ENCODE results near the gene SRSF5. TPM values are rescaled to one million over a fixed set of nuclear protein-coding genes. Genes with fewer than 3 reads are reported as not detected.
A peak's percentile ranks its signal among the peaks of the same experiment; 100 is the strongest.
"Not testable (repeated sequence)": the region's sequence is repeated elsewhere in the genome, so short reads cannot be mapped to it uniquely, and the experiment has no call there.

The SRSF5 gene
- 100 to 1,000 TPM; 289 to 303 TPM for total RNA-seq

DNA sequence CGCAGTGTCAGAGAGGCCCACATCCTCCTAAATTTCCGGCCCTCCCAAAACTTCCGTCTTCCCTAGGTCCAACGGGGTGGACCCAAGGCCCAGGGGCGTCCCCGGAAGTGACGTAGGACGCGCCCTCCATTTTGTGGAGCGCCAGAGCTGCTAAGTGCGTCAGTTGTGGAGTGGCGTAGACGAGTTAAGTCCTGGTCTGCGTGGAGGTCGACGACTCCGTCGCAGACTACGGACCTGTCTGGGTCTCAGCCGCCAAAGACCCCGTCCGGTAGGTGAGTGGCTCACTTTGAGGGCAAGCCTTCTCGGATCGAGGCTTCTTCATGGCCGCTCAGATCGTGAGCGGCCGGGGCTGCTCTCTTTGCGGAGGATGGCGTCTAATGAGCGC is at the start of gene SRSF5:
Gene SRSF5, plus strand, starts transcription at position 159 of the 385 bp plus-strand sequence. CDS start 1,015 bp downstream, outside the sequence.
- POLR2A ChIA-PET = interaction anchor here (0.7 to 3.0 kb wide), 8 partner anchors 10 to 875 kb away, joined by 3 to 22 read pairs (median 4); partner anchors contain the start of genes SUSD6 and TTC9
- H3K4me1 Mint-ChIP-seq (ENCODE audit: low read depth) = peaks cover 73% of the 10 kb centered on the region
- peak within 1 kb of the TSS; percentile 99 for H3K27ac Mint-ChIP-seq
- H3K9me3 Mint-ChIP-seq = peaks cover 7% of the 10 kb centered on the region
- intact Hi-C loops (cut with micrococcal nuclease) = loop anchor here (1.0 to 10.0 kb wide), 9 partner anchors 12 to 1138 kb away; partner anchors contain the start of genes ERH, MED6, PCNX1 and SLC39A9
- DNase-seq = peak; percentile 96
- peaks cover 50% of the 10 kb centered on the region for H3K36me3 Mint-ChIP-seq
- CTCF ChIA-PET = interaction anchor here (1.0 kb wide), 2 partner anchors 40 to 154 kb away, joined by 3 read pairs; no protein-coding TSS in a partner anchor
- H3K27me3 Mint-ChIP-seq = no peaks in the 10 kb centered on the region
- H3K4me3 Mint-ChIP-seq = peak within 1 kb of the TSS; percentile 99

DNA sequence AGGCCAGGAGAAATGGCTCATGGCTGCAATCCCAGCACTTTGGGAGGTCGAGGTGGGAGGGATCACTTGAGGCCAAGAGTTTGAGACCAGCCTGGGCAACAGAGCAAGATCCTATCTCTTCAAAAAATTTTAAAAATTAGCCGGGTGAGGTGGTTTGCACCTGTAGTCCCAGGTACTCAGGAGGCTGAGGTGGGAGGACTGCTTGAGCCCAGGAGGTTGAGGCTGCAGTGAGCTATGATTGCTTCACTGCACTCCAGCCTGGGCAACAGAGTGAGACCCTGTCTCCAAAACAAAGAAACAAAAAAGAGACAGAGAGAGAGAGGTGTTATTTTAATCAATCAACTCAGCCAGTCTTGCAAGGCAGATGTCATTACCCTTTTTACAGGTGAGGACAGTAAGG is 48.3 kb upstream of the SRSF5 start:
- H3K27ac Mint-ChIP-seq = peak overlapping the region; percentile 16
- not testable (repeated sequence) for DNase-seq, H3K27me3 Mint-ChIP-seq, H3K9me3 Mint-ChIP-seq, H3K4me3 Mint-ChIP-seq
- H3K4me1 Mint-ChIP-seq (ENCODE audit: low read depth) = peaks cover 27% of the 10 kb centered on the region
- intact Hi-C loops (cut with micrococcal nuclease) = loop anchor here (5.0 kb wide), 1 partner anchor 49 kb away; the partner anchor contains the start of gene SRSF5
- POLR2A ChIA-PET = interaction anchor here (0.6 to 1.3 kb wide), 3 partner anchors 32 to 108 kb away, joined by 3 to 5 read pairs (median 3); partner anchors contain the start of gene SUSD6
- peaks cover 19% of the 10 kb centered on the region for H3K36me3 Mint-ChIP-seq
- CTCF ChIA-PET = interaction anchor here (0.6 to 1.3 kb wide), 4 partner anchors 9 to 134 kb away, joined by 3 to 4 read pairs (median 3); no protein-coding TSS in a partner anchor

DNA sequence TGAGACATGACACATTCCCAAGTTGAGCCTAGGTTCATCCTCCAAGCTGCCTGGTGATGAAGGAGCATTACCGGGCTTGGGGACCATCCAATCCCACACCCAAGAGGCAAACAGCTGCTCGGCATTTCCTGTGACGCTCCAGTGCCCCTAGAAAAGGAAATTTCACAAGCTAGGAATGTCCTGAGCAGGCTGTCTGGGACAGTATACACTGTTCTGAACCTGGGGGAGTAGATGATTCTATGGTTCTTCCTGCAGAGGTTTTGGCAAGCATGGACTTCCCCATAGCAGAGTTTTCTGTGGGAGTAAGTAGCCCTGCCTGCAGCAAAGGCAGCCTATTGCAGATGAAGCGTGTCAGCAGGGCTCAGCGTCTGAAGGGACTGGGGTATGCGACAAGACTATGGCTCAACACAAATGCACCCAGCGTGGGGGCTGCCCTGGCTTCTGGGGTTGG is 47.4 kb upstream of the SRSF5 start:
- no peaks in the 10 kb centered on the region for H3K9me3 Mint-ChIP-seq
- intact Hi-C loops (cut with micrococcal nuclease) = loop anchor here (5.0 kb wide), 1 partner anchor 48 kb away; the partner anchor contains the start of gene SRSF5
- no peak for DNase-seq
- ChIA-PET CTCF (interaction anchor here (0.7 to 1.2 kb wide), 2 partner anchors 113 to 135 kb away, joined by 3 read pairs; no protein-coding TSS in a partner anchor), POLR2A (no interaction called here)
- H3K27me3 Mint-ChIP-seq = no peaks in the 10 kb centered on the region
- no peak overlapping the region for H3K4me3 Mint-ChIP-seq
- H3K36me3 Mint-ChIP-seq = peaks cover 13% of the 10 kb centered on the region
- H3K4me1 Mint-ChIP-seq (ENCODE audit: low read depth) = peaks cover 21% of the 10 kb centered on the region
- H3K27ac Mint-ChIP-seq = no peak overlapping the region

DNA sequence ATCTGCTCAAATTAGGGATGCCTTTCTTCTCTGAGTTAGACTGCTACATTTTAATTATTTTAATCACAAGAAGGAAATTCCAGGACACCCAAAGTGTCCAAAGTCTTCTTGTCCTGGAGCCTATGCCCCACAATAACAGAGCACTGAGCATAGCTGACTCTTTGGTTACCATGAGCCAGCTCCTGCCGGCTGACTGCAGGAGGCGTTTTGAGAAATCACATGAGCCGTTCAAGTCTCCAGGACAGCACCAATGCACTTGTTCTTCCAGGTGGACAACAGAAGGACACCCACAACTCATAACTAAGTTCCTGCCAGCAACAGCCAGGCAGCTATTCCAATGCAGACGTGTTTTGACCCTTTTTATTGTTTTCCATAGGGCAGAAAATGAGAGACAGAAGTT is 46.0 kb upstream of the SRSF5 start:
- ChIA-PET CTCF (interaction anchor here (1.5 kb wide), 1 partner anchor 117 kb away, joined by 5 read pairs; no protein-coding TSS in a partner anchor), POLR2A (no interaction called here)
- Mint-ChIP-seq H3K27me3 (no peaks in the 10 kb centered on the region), H3K27ac (no peak overlapping the region), H3K4me1 (ENCODE audit: low read depth) (peaks cover 14% of the 10 kb centered on the region), H3K36me3 (peaks cover 6% of the 10 kb centered on the region), H3K4me3 (no peak overlapping the region), H3K9me3 (no peaks in the 10 kb centered on the region)
- no peak for DNase-seq
- intact Hi-C loops (cut with micrococcal nuclease) = no loop called here

DNA sequence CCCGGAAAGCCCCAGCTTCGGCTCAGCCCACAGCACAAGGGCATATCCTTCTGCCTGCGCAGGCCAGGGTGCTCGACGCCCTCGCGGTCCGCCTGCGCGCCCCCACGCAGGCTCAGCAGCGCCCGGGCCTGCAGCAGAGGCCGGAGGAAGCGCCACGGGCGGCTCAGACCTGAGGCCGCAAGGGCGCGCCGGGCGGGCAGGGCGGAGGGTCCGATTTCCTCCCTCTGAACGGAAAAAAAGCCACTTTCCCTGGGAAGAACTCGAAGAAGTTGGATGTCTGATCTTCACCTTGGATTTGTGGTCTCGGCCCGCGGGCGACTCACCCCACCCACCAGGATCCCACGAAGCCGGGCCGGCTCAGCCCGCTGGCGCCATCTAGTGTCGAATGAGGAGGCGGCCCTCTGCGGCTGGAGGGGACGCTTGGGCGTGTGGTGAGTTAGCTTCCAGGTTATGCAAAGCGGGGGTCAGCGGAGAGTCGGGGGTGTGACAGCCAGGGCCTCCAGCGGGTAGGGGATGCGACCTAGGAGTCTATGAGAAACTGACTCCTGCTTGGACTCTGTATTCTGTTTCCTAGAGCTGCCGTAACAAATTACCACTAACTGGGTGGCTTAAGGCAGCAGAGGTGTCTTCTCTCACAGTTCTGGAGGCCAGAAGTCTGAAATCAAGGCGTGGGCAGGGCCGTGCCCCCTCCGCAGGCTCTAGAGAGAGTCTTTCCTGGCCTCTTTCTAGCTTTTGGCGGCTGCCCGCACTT is 40.0 kb upstream of the SRSF5 start:
- DNase-seq = peak; percentile 88
- Mint-ChIP-seq H3K27ac (no peak overlapping the region), H3K4me3 (peak overlapping the region; percentile 60), H3K9me3 (no peaks in the 10 kb centered on the region), H3K27me3 (no peaks in the 10 kb centered on the region), H3K36me3 (no peaks in the 10 kb centered on the region), H3K4me1 (ENCODE audit: low read depth) (peaks cover 15% of the 10 kb centered on the region)
- CTCF ChIA-PET = interaction anchor here (0.6 to 7.8 kb wide), 41 partner anchors 9 to 178 kb away, joined by 3 to 97 read pairs (median 4); partner anchors contain the start of genes CCDC177, SRSF5 and SUSD6
- POLR2A ChIA-PET = no interaction called here
- intact Hi-C loops (cut with micrococcal nuclease) = loop anchor here (1.0 kb wide), 2 partner anchors 124 to 142 kb away; no protein-coding TSS in a partner anchor

DNA sequence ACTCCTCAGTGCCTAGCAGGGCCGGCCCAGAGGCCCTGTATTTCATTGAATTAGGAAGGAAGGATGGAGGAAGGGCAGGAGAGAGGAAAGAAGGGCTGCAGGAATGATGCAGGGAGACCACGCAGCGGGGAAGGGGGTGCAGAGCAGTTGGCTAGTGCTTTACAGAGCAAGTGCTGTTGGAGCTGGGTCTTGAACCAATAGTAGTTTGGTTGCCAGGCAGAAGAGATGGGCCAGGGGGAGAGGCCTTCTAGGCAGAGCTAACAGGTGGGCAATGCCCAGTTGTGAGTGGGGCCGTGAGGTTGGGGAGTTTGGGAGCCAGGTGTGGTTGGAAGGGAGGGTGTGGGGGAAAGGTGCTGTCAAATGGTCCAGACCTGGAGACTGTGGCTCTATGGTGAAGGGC is 39.1 kb upstream of the SRSF5 start:
- POLR2A ChIA-PET = no interaction called here
- Mint-ChIP-seq H3K9me3 (no peaks in the 10 kb centered on the region), H3K27ac (no peak overlapping the region), H3K36me3 (no peaks in the 10 kb centered on the region), H3K4me3 (no peak overlapping the region), H3K4me1 (ENCODE audit: low read depth) (peaks cover 15% of the 10 kb centered on the region), H3K27me3 (no peaks in the 10 kb centered on the region)
- intact Hi-C loops (cut with micrococcal nuclease) = loop anchor here (1.0 kb wide), 2 partner anchors 125 to 143 kb away; no protein-coding TSS in a partner anchor
- CTCF ChIA-PET = interaction anchor here (0.7 to 7.8 kb wide), 15 partner anchors 14 to 155 kb away, joined by 3 to 97 read pairs (median 7); no protein-coding TSS in a partner anchor
- DNase-seq = no peak

DNA sequence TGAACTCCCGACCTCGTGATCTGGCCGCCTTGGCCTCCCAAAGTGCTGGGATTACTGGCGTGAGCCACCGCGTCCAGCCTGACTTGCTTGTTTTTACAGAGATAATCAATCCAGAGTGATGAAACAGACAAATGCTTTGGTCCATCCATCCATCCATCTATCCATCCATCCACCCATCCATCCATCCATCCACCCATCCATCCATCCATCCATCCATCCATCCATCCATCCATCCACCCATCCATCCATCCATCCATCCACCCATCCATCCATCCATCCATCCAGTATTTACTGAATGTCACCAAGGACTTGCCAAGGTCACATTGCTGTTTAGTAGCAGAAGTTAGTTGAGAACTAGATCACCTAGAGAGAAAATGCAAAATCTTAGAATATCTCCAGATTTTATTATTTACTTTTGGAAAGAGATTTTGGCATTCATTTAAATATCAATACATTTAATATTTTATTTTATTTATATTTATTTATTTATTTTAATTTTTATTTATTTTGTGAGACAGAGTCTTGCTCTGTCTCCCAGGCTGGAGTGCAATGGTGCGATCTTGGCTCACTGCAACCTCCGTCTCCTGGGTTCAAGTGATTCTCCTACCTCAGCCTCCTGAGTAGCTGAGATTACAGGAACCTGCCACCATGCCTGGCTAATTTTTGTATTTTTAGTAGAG is 34.9 kb upstream of the SRSF5 start:
- H3K27me3 Mint-ChIP-seq; H3K9me3 Mint-ChIP-seq; POLR2A ChIA-PET; H3K4me3 Mint-ChIP-seq; H3K4me1 Mint-ChIP-seq (ENCODE audit: low read depth); H3K27ac Mint-ChIP-seq; DNase-seq; H3K36me3 Mint-ChIP-seq: not testable (repeated sequence)
- intact Hi-C loops (cut with micrococcal nuclease) = loop anchor here (5.0 kb wide), 1 partner anchor 295 kb away; no protein-coding TSS in a partner anchor
- CTCF ChIA-PET = interaction anchor here (1.2 kb wide), 1 partner anchor 12 kb away, joined by 3 read pairs; no protein-coding TSS in a partner anchor

DNA sequence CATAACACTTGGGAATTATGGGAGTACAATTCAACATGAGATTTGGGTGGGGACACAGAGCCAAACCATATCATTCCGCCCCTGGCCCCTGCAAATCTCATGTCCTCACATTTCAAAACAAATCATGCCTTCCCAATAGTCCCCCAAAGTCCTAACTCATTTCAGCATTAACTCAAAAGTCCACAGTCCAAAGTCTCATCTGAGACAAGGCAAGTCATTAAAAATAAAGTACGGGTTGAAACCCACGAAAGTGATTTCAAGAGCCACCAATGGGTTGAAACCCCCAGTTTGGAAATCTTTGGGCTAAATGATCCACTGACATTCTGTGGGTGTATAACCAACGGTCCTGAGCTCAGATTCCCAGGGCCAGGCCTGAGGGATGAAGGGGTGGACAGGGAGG is 30.5 kb upstream of the SRSF5 start:
- intact Hi-C loops (cut with micrococcal nuclease); H3K36me3 Mint-ChIP-seq; DNase-seq; H3K4me3 Mint-ChIP-seq; H3K4me1 Mint-ChIP-seq (ENCODE audit: low read depth); POLR2A ChIA-PET; H3K27ac Mint-ChIP-seq; H3K27me3 Mint-ChIP-seq; H3K9me3 Mint-ChIP-seq: not testable (repeated sequence)
- CTCF ChIA-PET = interaction anchor here (1.4 kb wide), 1 partner anchor 10 kb away, joined by 4 read pairs; no protein-coding TSS in a partner anchor

DNA sequence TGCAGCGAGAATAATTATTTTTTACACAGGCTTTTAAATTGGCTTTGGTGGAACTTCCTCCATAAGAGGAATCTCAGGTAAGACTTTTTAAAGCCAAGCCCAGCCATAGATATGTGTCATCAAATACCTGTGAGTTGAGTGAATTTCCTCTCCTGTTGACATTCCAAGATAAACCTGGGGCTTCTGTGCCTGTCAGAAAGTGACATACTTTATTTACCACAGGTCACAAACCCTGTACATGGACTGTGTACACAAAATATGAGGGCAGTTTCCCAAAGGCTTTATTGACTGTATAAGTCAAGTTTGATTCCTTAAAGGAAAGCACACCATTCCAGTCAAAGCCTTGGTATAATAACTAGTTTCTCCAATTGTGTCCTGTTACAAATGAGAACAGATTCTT is 25.9 kb upstream of the SRSF5 start:
- no peak overlapping the region for H3K4me3 Mint-ChIP-seq
- peaks cover 3% of the 10 kb centered on the region for H3K36me3 Mint-ChIP-seq
- no peak for DNase-seq
- CTCF ChIA-PET = interaction anchor here (2.0 kb wide), 1 partner anchor 14 kb away, joined by 8 read pairs; no protein-coding TSS in a partner anchor
- peaks cover 2% of the 10 kb centered on the region for H3K4me1 Mint-ChIP-seq (ENCODE audit: low read depth)
- POLR2A ChIA-PET = no interaction called here
- H3K27me3 Mint-ChIP-seq = no peaks in the 10 kb centered on the region
- peaks cover 6% of the 10 kb centered on the region for H3K9me3 Mint-ChIP-seq
- intact Hi-C loops (cut with micrococcal nuclease) = no loop called here
- H3K27ac Mint-ChIP-seq = no peak overlapping the region

DNA sequence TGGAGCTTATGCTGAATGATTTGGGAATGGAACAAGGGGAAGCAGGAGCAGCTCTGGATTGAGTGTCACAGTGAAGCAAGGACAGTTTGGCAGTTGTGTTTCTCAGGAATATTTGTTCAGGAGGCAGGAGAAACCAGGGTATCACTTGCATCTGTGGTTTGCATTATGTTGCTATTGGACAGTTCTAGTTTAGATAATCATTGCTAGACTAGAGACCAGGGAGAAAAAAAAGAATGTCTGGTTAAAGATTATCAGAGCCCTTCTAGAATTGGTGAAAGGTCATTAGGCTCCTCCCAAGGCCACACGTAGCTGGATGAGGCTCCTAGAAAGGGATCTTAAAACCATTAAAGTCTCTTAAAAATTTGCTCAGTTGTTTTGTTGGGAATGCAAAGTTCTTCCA is 17.0 kb upstream of the SRSF5 start:
- Mint-ChIP-seq H3K4me3 (no peak overlapping the region), H3K27me3 (no peaks in the 10 kb centered on the region), H3K36me3 (no peaks in the 10 kb centered on the region), H3K4me1 (ENCODE audit: low read depth) (peaks cover 7% of the 10 kb centered on the region), H3K27ac (no peak overlapping the region), H3K9me3 (no peaks in the 10 kb centered on the region)
- DNase-seq = no peak
- CTCF ChIA-PET = interaction anchor here (1.2 kb wide), 1 partner anchor 139 kb away, joined by 3 read pairs; the partner anchor contains the start of gene SUSD6
- intact Hi-C loops (cut with micrococcal nuclease) = no loop called here
- POLR2A ChIA-PET = no interaction called here

DNA sequence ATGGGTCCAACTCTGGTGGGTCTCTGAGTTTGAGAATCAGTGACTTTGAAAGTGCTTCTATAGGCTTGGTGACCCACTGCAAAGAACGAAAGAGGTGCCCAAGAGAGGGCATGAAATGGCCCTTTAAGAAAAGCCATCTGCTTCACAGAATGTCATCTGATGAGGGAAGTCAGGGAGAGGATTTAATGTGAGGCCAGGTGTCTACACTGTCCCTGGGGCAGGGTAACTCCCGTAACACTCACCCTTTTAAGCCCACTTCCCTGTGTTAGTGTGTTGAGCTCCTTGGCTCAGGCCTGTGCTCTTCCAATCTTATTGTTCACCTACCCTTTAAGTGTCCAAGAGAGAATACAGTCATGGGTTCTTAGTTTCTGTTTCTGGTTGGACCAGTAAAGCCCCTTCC is 16.4 kb upstream of the SRSF5 start:
- ChIA-PET CTCF (interaction anchor here (1.2 kb wide), 1 partner anchor 139 kb away, joined by 3 read pairs; the partner anchor contains the start of gene SUSD6), POLR2A (no interaction called here)
- no peaks in the 10 kb centered on the region for H3K9me3 Mint-ChIP-seq

More for the DNA sequence above, 16.4 kb upstream of the SRSF5 start:
- Mint-ChIP-seq H3K4me3 (no peak overlapping the region), H3K4me1 (ENCODE audit: low read depth) (peaks cover 11% of the 10 kb centered on the region), H3K27me3 (no peaks in the 10 kb centered on the region), H3K36me3 (no peaks in the 10 kb centered on the region), H3K27ac (no peak overlapping the region)
- intact Hi-C loops (cut with micrococcal nuclease) = no loop called here
- DNase-seq = no peak
